WTC11 (cell line): ENCODE results near the gene LRTM2. TPM values are rescaled to one million over a fixed set of nuclear protein-coding genes. Genes with fewer than 3 reads are reported as not detected.

Experiments
- ATAC-seq: fragments of 200-7000 bp; cut with Tn5 transposase; 2 replicates; pipeline ENCODE4 v1.10.0; 2021; ENCODE audit warnings: mild to moderate bottlenecking, moderate library complexity
- CTCF ChIA-PET: fragments of 300-600 bp; sonication (Branson Sonifier 250); formaldehyde crosslinking; loops from one replicate; lab custom pipeline; 2021; ENCODE audit warnings: antibody characterized with exemption; lab: Charles Lee
- POLR2A ChIA-PET: fragments of 350-600 bp; sonication (Branson Sonifier 250); formaldehyde crosslinking; loops from one replicate; lab custom pipeline; 2021; ENCODE audit warnings: antibody characterized with exemption; lab: Charles Lee
- DNase-seq: peaks from one replicate; pipeline ENCODE4 v3.0.0; 2021; ENCODE audit warnings: low spot score
- H3K27ac Mint-ChIP-seq: 2 replicates; pipeline ENCODE4 v1.8.0; 2021; ENCODE audit warnings: mixed read lengths
- H3K27me3 Mint-ChIP-seq: 2 replicates; pipeline ENCODE4 v1.8.0; 2021; ENCODE audit warnings: low read depth, mild to moderate bottlenecking, moderate library complexity, mixed read lengths
- H3K36me3 Mint-ChIP-seq: 2 replicates; pipeline ENCODE4 v1.8.0; 2021; ENCODE audit warnings: mixed read lengths
- H3K4me1 Mint-ChIP-seq: 2 replicates; pipeline ENCODE4 v1.8.0; 2022; ENCODE audit warnings: mixed read lengths
- H3K4me3 Mint-ChIP-seq: 2 replicates; pipeline ENCODE4 v1.8.0; 2021; ENCODE audit warnings: mild to moderate bottlenecking, moderate library complexity, mixed read lengths
- H3K9me3 Mint-ChIP-seq: 2 replicates; pipeline ENCODE4 v1.8.0; 2021; ENCODE audit warnings: mixed read lengths
- CBFB ChIP-seq: sonication (generic); formaldehyde crosslinking; IDR thresholded peaks from 2 replicates; pipeline ENCODE4 v1.8.1; 2022; ENCODE audit warnings: mild to moderate bottlenecking, low read depth, missing genetic modification reagents
- CREM ChIP-seq: sonication (generic); formaldehyde crosslinking; IDR thresholded peaks from 2 replicates; pipeline ENCODE4 v1.8.1; 2022; ENCODE audit warnings: mild to moderate bottlenecking, missing genetic modification reagents, moderate library complexity
- ETV6 ChIP-seq: sonication (generic); formaldehyde crosslinking; IDR thresholded peaks from 2 replicates; pipeline ENCODE4 v1.8.1; 2022; ENCODE audit warnings: mild to moderate bottlenecking, missing genetic modification reagents
- GABPB1 ChIP-seq: sonication (generic); formaldehyde crosslinking; IDR thresholded peaks from 2 replicates; pipeline ENCODE4 v1.8.1; 2023; ENCODE audit warnings: mild to moderate bottlenecking, missing genetic modification reagents
- NFYB ChIP-seq: sonication (generic); formaldehyde crosslinking; conservative IDR thresholded peaks from 2 replicates; pipeline ENCODE4 v1.8.0; 2022; ENCODE audit warnings: low read depth, missing genetic modification reagents
- SMAD4 ChIP-seq: sonication (generic); formaldehyde crosslinking; IDR thresholded peaks from 2 replicates; pipeline ENCODE4 v1.8.0; 2022; ENCODE audit warnings: mild to moderate bottlenecking, missing genetic modification reagents
- SOX15 ChIP-seq: fragments of 250-450 bp; sonication (Bioruptor Pico); IDR thresholded peaks from 2 replicates; pipeline ENCODE4 v1.9.0; 2021; ENCODE audit warnings: mild to moderate bottlenecking
- SP1 ChIP-seq: sonication (generic); formaldehyde crosslinking; conservative IDR thresholded peaks from 2 replicates; pipeline ENCODE4 v1.8.1; 2022; ENCODE audit warnings: missing genetic modification reagents
- ZNF121 ChIP-seq: sonication (generic); formaldehyde crosslinking; IDR thresholded peaks from 2 replicates; pipeline ENCODE4 v1.8.0; 2023; ENCODE audit warnings: missing genetic modification reagents
- ZNF219 ChIP-seq: sonication (generic); formaldehyde crosslinking; IDR thresholded peaks from 2 replicates; pipeline ENCODE4 v1.8.0; 2023; ENCODE audit warnings: missing genetic modification reagents, mild to moderate bottlenecking, borderline replicate concordance
- total RNA-seq: library from RNA; stranded (reverse); gene quantifications from 3 replicates; pipeline ENCODE4 v1.2.3, GENCODE V29; 2021
- TF ChIP-seq, protein P1 (sequence below): fragments of 250-450 bp; sonication (Bioruptor Pico); IDR thresholded peaks from 2 replicates; pipeline ENCODE4 v1.8.0; 2021; ENCODE audit warnings: mild to moderate bottlenecking
- TF ChIP-seq, protein P2 (sequence below): sonication (generic); formaldehyde crosslinking; IDR thresholded peaks from 2 replicates; pipeline ENCODE4 v1.8.0; 2022; ENCODE audit warnings: mild to moderate bottlenecking, missing genetic modification reagents
- TF ChIP-seq, protein P3 (sequence below): sonication (generic); formaldehyde crosslinking; IDR thresholded peaks from 2 replicates; pipeline ENCODE4 v1.8.0; 2022; ENCODE audit warnings: mild to moderate bottlenecking, missing genetic modification reagents
- TF ChIP-seq, protein P4 (sequence below): sonication (generic); formaldehyde crosslinking; IDR thresholded peaks from 2 replicates; pipeline ENCODE4 v1.8.0; 2022; ENCODE audit warnings: mild to moderate bottlenecking, missing genetic modification reagents
- TF ChIP-seq, protein P5 (sequence below): sonication (generic); formaldehyde crosslinking; IDR thresholded peaks from 2 replicates; pipeline ENCODE4 v1.8.1; 2022; ENCODE audit warnings: low read depth, missing genetic modification reagents, borderline replicate concordance
- TF ChIP-seq, protein P6 (sequence below): fragments of 250-450 bp; sonication (Bioruptor Pico); IDR thresholded peaks from 2 replicates; pipeline ENCODE4 v1.9.0; 2021; ENCODE audit warnings: moderate library complexity, mild to moderate bottlenecking, inconsistent platforms, borderline replicate concordance
- TF ChIP-seq, protein P7 (sequence below): sonication (generic); formaldehyde crosslinking; IDR thresholded peaks from 2 replicates; pipeline ENCODE4 v1.8.1; 2022; ENCODE audit warnings: mild to moderate bottlenecking, moderate library complexity, missing genetic modification reagents

The LRTM2 gene
- total RNA-seq, 1 experiment from 2014 or later: 0.66 TPM

DNA sequence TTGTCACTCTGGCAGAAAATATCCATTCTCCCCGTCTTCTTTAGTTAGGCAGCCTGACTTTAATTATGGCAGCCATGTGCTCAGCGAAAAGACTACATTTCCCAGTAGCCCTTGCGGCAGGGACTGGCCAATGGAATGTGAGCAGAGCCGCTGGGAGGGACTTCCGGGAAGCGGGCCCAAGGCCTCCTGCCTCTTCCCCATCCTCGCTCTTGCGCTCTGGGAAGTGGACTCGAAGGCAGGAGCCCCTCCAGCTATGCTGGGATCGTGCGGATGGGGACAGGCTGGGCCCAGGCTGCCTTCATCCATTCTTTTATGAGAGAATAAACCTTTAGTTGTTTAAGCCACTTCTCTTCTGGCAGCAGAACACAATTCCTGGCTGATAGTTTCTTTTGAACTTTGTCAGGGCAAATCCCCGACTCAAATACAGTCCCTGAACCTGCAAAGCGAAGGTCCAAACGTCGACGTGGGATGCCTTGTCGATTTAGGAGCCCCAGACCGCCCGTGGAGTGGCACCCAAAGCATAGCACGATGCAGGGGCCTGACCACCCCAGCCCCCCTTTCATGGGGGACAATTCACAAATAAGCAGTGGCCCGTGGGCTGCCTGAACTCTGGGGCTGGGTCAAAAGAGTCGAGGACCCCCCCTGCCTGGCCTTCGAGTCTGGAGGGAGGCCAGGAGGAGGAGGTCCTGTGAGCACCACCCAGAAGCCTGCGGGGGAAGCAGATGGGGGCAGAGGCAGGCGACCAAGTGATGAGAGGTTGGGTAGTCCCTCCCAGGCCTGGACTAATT, 15.6 kb upstream of the LRTM2 start:
- TF ChIP-seq, protein P1, sequence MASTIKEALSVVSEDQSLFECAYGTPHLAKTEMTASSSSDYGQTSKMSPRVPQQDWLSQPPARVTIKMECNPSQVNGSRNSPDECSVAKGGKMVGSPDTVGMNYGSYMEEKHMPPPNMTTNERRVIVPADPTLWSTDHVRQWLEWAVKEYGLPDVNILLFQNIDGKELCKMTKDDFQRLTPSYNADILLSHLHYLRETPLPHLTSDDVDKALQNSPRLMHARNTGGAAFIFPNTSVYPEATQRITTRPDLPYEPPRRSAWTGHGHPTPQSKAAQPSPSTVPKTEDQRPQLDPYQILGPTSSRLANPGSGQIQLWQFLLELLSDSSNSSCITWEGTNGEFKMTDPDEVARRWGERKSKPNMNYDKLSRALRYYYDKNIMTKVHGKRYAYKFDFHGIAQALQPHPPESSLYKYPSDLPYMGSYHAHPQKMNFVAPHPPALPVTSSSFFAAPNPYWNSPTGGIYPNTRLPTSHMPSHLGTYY (CRISPR knock-in tag): no peak
- TF ChIP-seq, protein P2, sequence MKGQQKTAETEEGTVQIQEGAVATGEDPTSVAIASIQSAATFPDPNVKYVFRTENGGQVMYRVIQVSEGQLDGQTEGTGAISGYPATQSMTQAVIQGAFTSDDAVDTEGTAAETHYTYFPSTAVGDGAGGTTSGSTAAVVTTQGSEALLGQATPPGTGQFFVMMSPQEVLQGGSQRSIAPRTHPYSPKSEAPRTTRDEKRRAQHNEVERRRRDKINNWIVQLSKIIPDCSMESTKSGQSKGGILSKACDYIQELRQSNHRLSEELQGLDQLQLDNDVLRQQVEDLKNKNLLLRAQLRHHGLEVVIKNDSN (CRISPR knock-in tag): 0 out of 2 replicates have a peak, but pooled peaks have one; percentile 14
- TF ChIP-seq, protein P3, sequence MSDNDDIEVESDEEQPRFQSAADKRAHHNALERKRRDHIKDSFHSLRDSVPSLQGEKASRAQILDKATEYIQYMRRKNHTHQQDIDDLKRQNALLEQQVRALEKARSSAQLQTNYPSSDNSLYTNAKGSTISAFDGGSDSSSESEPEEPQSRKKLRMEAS (CRISPR knock-in tag): peak; percentile 91
- TF ChIP-seq SOX15 (CRISPR knock-in tag) (no peak), ZNF121 (CRISPR knock-in tag) (peak; percentile 32; the same call in 1 of the 2 replicates), NFYB (CRISPR knock-in tag) (peak; percentile 74), ZNF219 (CRISPR knock-in tag) (no peak), CBFB (CRISPR knock-in tag) (no peak), SMAD4 (CRISPR knock-in tag) (no peak), SP1 (CRISPR knock-in tag) (0 out of 2 replicates have a peak, but pooled peaks have one; percentile 37), GABPB1 (CRISPR knock-in tag) (0 out of 2 replicates have a peak, but pooled peaks have one; percentile 26), ETV6 (CRISPR knock-in tag) (peak; percentile 87), CREM (CRISPR knock-in tag) (0 out of 2 replicates have a peak, but pooled peaks have one; percentile 32)
- TF ChIP-seq, protein P4, sequence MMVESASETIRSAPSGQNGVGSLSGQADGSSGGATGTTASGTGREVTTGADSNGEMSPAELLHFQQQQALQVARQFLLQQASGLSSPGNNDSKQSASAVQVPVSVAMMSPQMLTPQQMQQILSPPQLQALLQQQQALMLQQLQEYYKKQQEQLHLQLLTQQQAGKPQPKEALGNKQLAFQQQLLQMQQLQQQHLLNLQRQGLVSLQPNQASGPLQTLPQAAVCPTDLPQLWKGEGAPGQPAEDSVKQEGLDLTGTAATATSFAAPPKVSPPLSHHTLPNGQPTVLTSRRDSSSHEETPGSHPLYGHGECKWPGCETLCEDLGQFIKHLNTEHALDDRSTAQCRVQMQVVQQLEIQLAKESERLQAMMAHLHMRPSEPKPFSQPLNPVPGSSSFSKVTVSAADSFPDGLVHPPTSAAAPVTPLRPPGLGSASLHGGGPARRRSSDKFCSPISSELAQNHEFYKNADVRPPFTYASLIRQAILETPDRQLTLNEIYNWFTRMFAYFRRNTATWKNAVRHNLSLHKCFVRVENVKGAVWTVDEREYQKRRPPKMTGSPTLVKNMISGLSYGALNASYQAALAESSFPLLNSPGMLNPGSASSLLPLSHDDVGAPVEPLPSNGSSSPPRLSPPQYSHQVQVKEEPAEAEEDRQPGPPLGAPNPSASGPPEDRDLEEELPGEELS: no peak
- TF ChIP-seq, protein P5, sequence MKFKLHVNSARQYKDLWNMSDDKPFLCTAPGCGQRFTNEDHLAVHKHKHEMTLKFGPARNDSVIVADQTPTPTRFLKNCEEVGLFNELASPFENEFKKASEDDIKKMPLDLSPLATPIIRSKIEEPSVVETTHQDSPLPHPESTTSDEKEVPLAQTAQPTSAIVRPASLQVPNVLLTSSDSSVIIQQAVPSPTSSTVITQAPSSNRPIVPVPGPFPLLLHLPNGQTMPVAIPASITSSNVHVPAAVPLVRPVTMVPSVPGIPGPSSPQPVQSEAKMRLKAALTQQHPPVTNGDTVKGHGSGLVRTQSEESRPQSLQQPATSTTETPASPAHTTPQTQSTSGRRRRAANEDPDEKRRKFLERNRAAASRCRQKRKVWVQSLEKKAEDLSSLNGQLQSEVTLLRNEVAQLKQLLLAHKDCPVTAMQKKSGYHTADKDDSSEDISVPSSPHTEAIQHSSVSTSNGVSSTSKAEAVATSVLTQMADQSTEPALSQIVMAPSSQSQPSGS (CRISPR knock-in tag): no peak
- TF ChIP-seq, protein P6, sequence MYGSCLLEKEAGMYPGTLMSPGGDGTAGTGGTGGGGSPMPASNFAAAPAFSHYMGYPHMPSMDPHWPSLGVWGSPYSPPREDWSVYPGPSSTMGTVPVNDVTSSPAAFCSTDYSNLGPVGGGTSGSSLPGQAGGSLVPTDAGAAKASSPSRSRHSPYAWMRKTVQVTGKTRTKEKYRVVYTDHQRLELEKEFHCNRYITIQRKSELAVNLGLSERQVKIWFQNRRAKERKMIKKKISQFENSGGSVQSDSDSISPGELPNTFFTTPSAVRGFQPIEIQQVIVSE: no peak
- ATAC-seq (peak; percentile 89), DNase-seq (peak; percentile 88)
- ChIA-PET POLR2A (no interaction called here), CTCF (interaction anchor here (0.6 to 0.9 kb wide), 2 partner anchors 117 to 135 kb away, joined by 4 read pairs; no protein-coding TSS in a partner anchor)
- no peaks in the 10 kb centered on the region for H3K36me3 Mint-ChIP-seq
- H3K4me3 Mint-ChIP-seq: no peak overlapping the region; the same call in 1 of the 2 replicates
- 0 out of 2 replicates have a peak, but pooled peaks cover 3% of the 10 kb centered on the region for H3K9me3 Mint-ChIP-seq
- no peaks in the 10 kb centered on the region for H3K27me3 Mint-ChIP-seq
- H3K27ac Mint-ChIP-seq: no peak overlapping the region
- H3K4me1 Mint-ChIP-seq: peaks cover 6% of the 10 kb centered on the region; the same call in 1 of the 2 replicates

DNA sequence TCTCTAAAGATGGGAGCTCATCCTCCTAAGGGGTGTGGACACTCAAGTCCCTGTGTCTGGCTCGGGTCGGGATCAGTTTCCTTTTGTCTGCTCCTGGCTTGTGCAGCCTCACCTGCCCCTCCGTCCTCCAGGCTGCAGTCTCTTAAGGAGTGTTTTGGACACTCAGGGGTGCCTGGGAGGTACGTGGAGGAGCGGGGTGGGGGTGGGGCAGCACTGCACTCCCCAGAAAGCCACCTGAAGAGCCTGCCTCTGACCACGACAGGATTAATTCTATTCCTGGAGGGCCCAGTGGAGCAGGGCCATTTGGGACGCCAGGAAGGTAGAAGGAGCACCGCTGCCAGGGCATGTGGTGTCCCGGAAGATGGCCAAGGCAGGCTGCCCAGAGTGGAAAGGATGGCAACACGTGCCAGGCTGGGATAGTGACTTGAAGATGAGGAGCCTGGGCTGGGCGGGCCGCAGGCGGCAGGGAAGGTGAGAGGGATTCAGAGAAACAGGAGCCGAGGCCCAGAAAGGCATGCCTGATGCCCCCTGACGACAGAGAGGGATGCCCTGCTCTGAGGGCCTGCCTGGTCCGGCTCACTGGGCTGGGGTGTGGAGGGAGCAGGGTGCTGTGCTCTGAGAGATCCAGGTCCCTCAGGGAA, 14.8 kb upstream of the LRTM2 start:
- H3K4me1 Mint-ChIP-seq: peaks cover 6% of the 10 kb centered on the region; the same call in 1 of the 2 replicates
- ATAC-seq (no peak), DNase-seq (peak; percentile 5)
- no peak for TF ChIP-seq ZNF219 (CRISPR knock-in tag)
- TF ChIP-seq, protein P7, sequence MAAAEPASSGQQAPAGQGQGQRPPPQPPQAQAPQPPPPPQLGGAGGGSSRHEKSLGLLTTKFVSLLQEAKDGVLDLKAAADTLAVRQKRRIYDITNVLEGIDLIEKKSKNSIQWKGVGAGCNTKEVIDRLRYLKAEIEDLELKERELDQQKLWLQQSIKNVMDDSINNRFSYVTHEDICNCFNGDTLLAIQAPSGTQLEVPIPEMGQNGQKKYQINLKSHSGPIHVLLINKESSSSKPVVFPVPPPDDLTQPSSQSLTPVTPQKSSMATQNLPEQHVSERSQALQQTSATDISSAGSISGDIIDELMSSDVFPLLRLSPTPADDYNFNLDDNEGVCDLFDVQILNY: no peak
- 0 out of 2 replicates have a peak, but pooled peaks cover 3% of the 10 kb centered on the region for H3K9me3 Mint-ChIP-seq
- H3K4me3 Mint-ChIP-seq: no peak overlapping the region
- H3K27me3 Mint-ChIP-seq: no peaks in the 10 kb centered on the region
- ChIA-PET CTCF (interaction anchor here (0.9 kb wide), 1 partner anchor 117 kb away, joined by 4 read pairs; no protein-coding TSS in a partner anchor), POLR2A (no interaction called here)
- H3K27ac Mint-ChIP-seq: no peak overlapping the region
- H3K36me3 Mint-ChIP-seq: no peaks in the 10 kb centered on the region
